Natural killer cell (primary cell): ENCODE measurements around the gene EGLN2. TPM values are rescaled to one million over a fixed set of nuclear protein-coding genes. Genes with fewer than 3 reads are reported as not detected.
"Not testable (repeated sequence)": the region's sequence is repeated elsewhere in the genome, so short reads cannot be mapped to it uniquely, and the experiment has no call there.

Experiments used
- ATAC-seq, 3 donors: fragments of 150-1000 bp in 2 of 3; fragments of 200-7000 bp in 1 of 3; cut with Tn5 transposase; 1 replicate in 1 of 3; 2 replicates in 2 of 3; pipeline ENCODE4 v1.10.0; 2021; ENCODE audit warnings: mild to moderate bottlenecking in 2 of 3, moderate library complexity in 2 of 3
- DNase-seq, 2 donors: peaks; one replicate each; pipeline versions ENCODE4 v3.0.0 to v3.0.0-alpha.2; 2013 to 2021; ENCODE audit warnings: mixed read lengths in 1 of 2
- H3K27ac ChIP-seq: one replicate; pipeline ENCODE4 v1.5.1; 2013; ENCODE audit warnings: mild to moderate bottlenecking, low read length
- H3K27me3 ChIP-seq: one replicate; pipeline ENCODE4 v1.6.1; 2013; ENCODE audit warnings: low read length; ENCODE audit not compliant: control insufficient read depth, insufficient read depth
- H3K36me3 ChIP-seq: one replicate; pipeline ENCODE4 v1.6.1; 2013; ENCODE audit warnings: low read length; ENCODE audit not compliant: control insufficient read depth, insufficient read depth
- H3K4me1 ChIP-seq: one replicate; pipeline ENCODE4 v1.6.1; 2013; ENCODE audit warnings: low read length; ENCODE audit not compliant: control insufficient read depth, insufficient read depth
- H3K4me3 ChIP-seq: one replicate; pipeline ENCODE4 v1.5.1; 2013; ENCODE audit warnings: low read length
- H3K9me3 ChIP-seq: one replicate; pipeline ENCODE4 v1.6.1; 2013; ENCODE audit warnings: low read length; ENCODE audit not compliant: control insufficient read depth, insufficient read depth
- H3K27ac Mint-ChIP-seq, 2 donors: one replicate each; pipeline ENCODE4 v1.8.0; 2022; ENCODE audit warnings: mild to moderate bottlenecking in 2 of 2, mixed read lengths in 2 of 2, moderate library complexity in 1 of 2
- H3K27me3 Mint-ChIP-seq, 2 donors: one replicate each; pipeline ENCODE4 v1.8.0; 2022; ENCODE audit warnings: low read depth in 2 of 2, mixed read lengths in 2 of 2
- H3K36me3 Mint-ChIP-seq: one replicate; pipeline ENCODE4 v1.8.0; 2022; ENCODE audit warnings: mixed read lengths
- H3K4me1 Mint-ChIP-seq, 2 donors: one replicate each; pipeline ENCODE4 v1.8.0; 2022; ENCODE audit warnings: mixed read lengths in 2 of 2
- H3K4me3 Mint-ChIP-seq: one replicate; pipeline ENCODE4 v1.8.0; 2022; ENCODE audit warnings: mild to moderate bottlenecking, moderate library complexity, mixed read lengths
- H3K9me3 Mint-ChIP-seq, 2 donors: one replicate each; pipeline ENCODE4 v1.8.0; 2022; ENCODE audit warnings: mixed read lengths in 2 of 2
- WGBS: methylation state at CpG from one replicate; pipeline ENCODE4 v1.1.7; 2013; ENCODE audit warnings: missing lambda C conversion rate; ENCODE audit not compliant: insufficient coverage; 5-methylcytosine and 5-hydroxymethylcytosine counted together
- intact Hi-C: fragments of 100-400 bp; cut with micrococcal nuclease; formaldehyde crosslinking; loops from one replicate; pipeline ENCODE4 v1.14.2; 2022
- total RNA-seq, 4 donors: library from RNA; stranded (reverse); fragments of 120-200 nt in 1 of 4; gene quantifications; one replicate each; pipeline versions ENCODE4 v1.2.3 to v1.2.4, GENCODE V29; 2013 to 2022
- TF ChIP-seq, protein P1 (sequence below): fragments of 200-600 bp; IDR thresholded peaks from one replicate; pipeline ENCODE4 v1.8.0; 2022; ENCODE audit warnings: antibody characterized with exemption

Gene EGLN2
- total RNA-seq, 3 donors from 2014 or later (not counting 1 experiment from before 2014, with no cell fraction given): 104 to 156 (median 151) TPM

DNA sequence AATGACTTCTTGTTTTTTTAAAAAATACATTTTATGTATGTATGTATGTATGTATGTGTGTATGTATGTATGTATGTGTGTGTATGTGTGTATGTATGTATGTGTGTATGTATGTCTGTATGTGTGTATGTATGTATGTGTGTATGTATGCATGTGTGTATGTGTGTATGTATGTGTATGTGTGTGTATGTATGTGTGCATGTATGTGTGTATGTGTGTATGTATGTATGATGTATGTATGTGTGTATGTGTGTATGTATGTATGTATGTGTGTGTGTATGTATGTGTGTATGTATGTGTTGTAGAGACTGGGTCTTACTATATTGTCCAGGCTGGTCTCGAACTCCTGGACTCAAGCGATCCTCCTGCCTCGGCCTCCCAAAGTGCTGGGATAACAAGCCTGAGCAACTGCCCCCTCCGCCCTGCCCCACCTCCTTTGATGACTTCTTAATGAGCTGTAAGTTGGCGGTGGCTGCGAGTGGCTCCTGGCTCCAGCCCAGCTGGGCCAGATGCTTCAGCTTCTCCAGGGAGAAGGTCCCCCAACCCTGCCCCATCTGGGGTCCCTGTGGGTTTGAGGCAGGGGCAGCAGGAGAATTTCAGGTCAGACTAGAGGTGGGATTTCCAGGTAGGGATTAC is 26.6 kb downstream of the EGLN2 start:
- not testable (repeated sequence) for H3K4me3 ChIP-seq, DNase-seq, H3K27ac ChIP-seq, H3K9me3 Mint-ChIP-seq, H3K27me3 Mint-ChIP-seq, H3K36me3 ChIP-seq, H3K27me3 ChIP-seq, H3K36me3 Mint-ChIP-seq, H3K9me3 ChIP-seq, ATAC-seq
- peaks cover 53% of the 10 kb centered on the region for H3K4me1 ChIP-seq
- intact Hi-C loops: loop anchor here (1.0 to 10.0 kb wide), 5 partner anchors 27 to 479 kb away; partner anchors contain the start of gene HNRNPUL1
- peak overlapping the region; percentile 85 to 92 for H3K27ac Mint-ChIP-seq
- peak overlapping the region; percentile 51 for H3K4me3 Mint-ChIP-seq
- 100% methylated on average over 4 of the region's 6 CpGs for WGBS
- H3K4me1 Mint-ChIP-seq: peaks cover 41 to 59% of the 10 kb centered on the region in 2 donors

GRCh38 chr19:40826312-40826698 is 27.3 kb downstream of the EGLN2 start:
- not testable (repeated sequence) for H3K36me3 Mint-ChIP-seq, H3K9me3 Mint-ChIP-seq, H3K9me3 ChIP-seq, H3K27me3 ChIP-seq, DNase-seq, H3K27me3 Mint-ChIP-seq, H3K4me3 ChIP-seq, H3K36me3 ChIP-seq
- intact Hi-C loops: loop anchor here (1.0 to 10.0 kb wide), 5 partner anchors 28 to 478 kb away; partner anchors contain the start of gene HNRNPUL1
- ATAC-seq: peak in 2 of 3 donors; percentile 1 to 2
- H3K27ac ChIP-seq: peak overlapping the region; percentile 79
- Mint-ChIP-seq H3K4me1 (peaks cover 41 to 59% of the 10 kb centered on the region in 2 donors), H3K27ac (peak overlapping the region; percentile 85 to 92), H3K4me3 (peak overlapping the region; percentile 48)
- whole genome bisulfite sequencing: 100% methylated on average over 7 of the region's 14 CpGs
- peaks cover 53% of the 10 kb centered on the region for H3K4me1 ChIP-seq

GRCh38 chr19:40826699-40827385 is 27.9 kb downstream of the EGLN2 start:
- Mint-ChIP-seq H3K4me3 (peak overlapping the region; percentile 48), H3K27ac (peak overlapping the region; percentile 85 to 92), H3K4me1 (peaks cover 41 to 59% of the 10 kb centered on the region in 2 donors)
- ATAC-seq (peak; percentile 81 to 92 (median 89)), DNase-seq (peak; percentile 80 to 92)
- WGBS: 44% methylated on average over 29 of the region's 29 CpGs
- H3K36me3 Mint-ChIP-seq, H3K27me3 Mint-ChIP-seq, H3K27me3 ChIP-seq, H3K9me3 Mint-ChIP-seq, H3K36me3 ChIP-seq, H3K4me3 ChIP-seq, H3K9me3 ChIP-seq: not testable (repeated sequence)
- intact Hi-C loops: loop anchor here (1.0 to 10.0 kb wide), 5 partner anchors 29 to 478 kb away; partner anchors contain the start of gene HNRNPUL1
- H3K27ac ChIP-seq: peak overlapping the region; percentile 79
- peaks cover 53% of the 10 kb centered on the region for H3K4me1 ChIP-seq

DNA sequence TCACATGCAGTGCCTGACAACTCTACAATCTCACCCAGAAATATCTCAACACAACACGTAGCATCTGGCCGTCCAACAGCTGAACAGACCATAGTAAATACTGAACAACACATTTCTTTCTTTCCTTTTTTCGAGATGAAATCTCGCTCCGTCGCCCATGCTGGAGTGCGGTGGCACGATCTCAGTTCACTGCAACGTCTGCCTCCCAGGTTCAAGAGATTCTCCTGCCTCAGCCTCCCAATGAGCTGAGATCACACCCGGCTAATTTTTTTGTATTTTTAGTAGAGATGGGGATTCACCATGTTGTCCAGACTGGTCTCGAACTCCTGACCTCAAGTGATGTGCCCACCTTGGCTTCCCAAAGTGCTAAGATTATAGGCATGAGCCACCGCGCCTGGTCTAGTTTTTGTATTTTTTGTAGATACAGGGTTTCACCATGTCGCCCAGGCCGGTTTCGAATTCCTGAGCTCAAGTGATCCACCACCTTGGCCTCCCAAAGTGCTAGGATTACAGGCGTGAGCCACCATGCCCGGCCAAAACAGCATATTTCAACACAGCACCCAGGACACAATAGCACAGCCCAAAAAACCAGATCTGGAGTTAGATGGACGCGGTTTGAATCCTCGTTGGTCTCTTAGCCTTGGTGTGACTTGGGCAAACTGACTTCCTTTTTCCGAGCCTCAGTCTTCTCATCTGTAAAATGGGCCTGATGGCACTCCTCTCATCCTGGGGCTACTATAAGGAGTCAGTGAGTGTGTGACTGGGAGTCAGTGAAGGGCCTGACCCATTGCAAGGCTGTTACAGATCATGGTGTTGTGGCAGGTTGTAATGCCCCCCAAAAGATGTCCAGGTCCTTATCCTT is 28.6 kb downstream of the EGLN2 start:
- peak overlapping the region; percentile 48 for H3K4me3 Mint-ChIP-seq
- no peaks in the 10 kb centered on the region for H3K27me3 ChIP-seq
- peak overlapping the region; percentile 85 to 92 for H3K27ac Mint-ChIP-seq
- peaks cover 0 to 3% of the 10 kb centered on the region in 2 donors for H3K9me3 Mint-ChIP-seq
- intact Hi-C loops: loop anchor here (2.0 to 10.0 kb wide), 3 partner anchors 293 to 477 kb away; partner anchors contain the start of gene HNRNPUL1
- ATAC-seq (no peak), DNase-seq (no peak)
- H3K9me3 ChIP-seq: no peaks in the 10 kb centered on the region
- H3K4me1 Mint-ChIP-seq: peaks cover 41 to 61% of the 10 kb centered on the region in 2 donors
- H3K27ac ChIP-seq: peak overlapping the region; percentile 79
- TF ChIP-seq, protein P1, sequence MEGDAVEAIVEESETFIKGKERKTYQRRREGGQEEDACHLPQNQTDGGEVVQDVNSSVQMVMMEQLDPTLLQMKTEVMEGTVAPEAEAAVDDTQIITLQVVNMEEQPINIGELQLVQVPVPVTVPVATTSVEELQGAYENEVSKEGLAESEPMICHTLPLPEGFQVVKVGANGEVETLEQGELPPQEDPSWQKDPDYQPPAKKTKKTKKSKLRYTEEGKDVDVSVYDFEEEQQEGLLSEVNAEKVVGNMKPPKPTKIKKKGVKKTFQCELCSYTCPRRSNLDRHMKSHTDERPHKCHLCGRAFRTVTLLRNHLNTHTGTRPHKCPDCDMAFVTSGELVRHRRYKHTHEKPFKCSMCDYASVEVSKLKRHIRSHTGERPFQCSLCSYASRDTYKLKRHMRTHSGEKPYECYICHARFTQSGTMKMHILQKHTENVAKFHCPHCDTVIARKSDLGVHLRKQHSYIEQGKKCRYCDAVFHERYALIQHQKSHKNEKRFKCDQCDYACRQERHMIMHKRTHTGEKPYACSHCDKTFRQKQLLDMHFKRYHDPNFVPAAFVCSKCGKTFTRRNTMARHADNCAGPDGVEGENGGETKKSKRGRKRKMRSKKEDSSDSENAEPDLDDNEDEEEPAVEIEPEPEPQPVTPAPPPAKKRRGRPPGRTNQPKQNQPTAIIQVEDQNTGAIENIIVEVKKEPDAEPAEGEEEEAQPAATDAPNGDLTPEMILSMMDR: no peak
- peaks cover 53% of the 10 kb centered on the region for H3K4me1 ChIP-seq
- 97% methylated on average over 22 of the region's 22 CpGs for WGBS
- H3K36me3 ChIP-seq: no peaks in the 10 kb centered on the region
- no peak overlapping the region for H3K4me3 ChIP-seq
- no peaks in the 10 kb centered on the region for H3K27me3 Mint-ChIP-seq
- no peaks in the 10 kb centered on the region for H3K36me3 Mint-ChIP-seq
